LNCaP clone FGC (cell line): ENCODE data around the gene PATJ.
A peak's percentile ranks its signal among the peaks of the same experiment; 100 is the strongest.
"Not testable (repeated sequence)": the region's sequence is repeated elsewhere in the genome, so short reads cannot be mapped to it uniquely, and the experiment has no call there.

Experiments
- DNase-seq: peaks from one replicate; pipeline ENCODE4 v3.0.0-alpha.2; 2011; ENCODE audit warnings: low read depth
- H3K4me3 ChIP-seq: 2 replicates; pipeline ENCODE4 v1.5.1; 2011; ENCODE audit warnings: mild to moderate bottlenecking, low read depth, low read length, control low read depth
- TF ChIP-seq, protein P1 (sequence below): IDR thresholded peaks from 2 replicates; pipeline ENCODE4 v1.5.1; 2012; ENCODE audit warnings: mild to moderate bottlenecking; ENCODE audit not compliant: control insufficient read depth, insufficient read depth; ENCODE audit errors: extremely low read depth

Gene PATJ

DNA sequence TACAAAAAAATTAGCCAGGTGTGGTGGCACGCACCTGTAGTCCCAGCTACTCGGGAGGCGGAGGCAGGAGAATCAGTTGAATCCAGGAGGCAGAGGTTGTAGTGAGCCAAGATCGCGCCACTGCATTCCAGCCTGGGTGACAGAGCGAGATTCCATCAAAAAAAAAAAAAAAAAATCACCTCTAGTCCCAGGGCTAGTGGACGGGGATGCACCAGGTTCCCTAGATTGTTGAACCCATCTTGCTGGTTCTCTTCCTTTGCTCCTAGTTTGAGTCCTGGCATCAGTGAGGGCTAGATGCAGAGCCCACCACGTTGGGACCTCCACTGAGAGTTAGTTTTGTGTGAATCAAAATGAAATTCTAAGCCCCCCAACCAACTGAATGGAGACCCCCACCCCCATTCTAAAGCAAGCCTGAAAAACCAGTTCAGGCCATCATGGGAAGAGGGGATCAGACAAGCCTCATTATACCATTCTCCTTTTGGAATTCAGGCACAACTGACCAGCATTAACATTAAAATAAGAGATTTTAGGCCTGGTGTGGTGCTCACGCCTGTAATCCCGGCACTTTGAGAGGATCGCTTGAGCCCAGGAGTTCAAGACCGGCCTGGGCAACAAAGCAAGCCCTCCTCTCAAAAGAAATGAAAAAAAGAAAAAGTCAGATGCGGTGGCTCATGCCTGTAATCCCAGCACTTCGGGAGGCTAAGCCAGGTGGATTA lies 434.5 kb downstream of the PATJ start:
- no peak for DNase-seq
- TF ChIP-seq, protein P1, sequence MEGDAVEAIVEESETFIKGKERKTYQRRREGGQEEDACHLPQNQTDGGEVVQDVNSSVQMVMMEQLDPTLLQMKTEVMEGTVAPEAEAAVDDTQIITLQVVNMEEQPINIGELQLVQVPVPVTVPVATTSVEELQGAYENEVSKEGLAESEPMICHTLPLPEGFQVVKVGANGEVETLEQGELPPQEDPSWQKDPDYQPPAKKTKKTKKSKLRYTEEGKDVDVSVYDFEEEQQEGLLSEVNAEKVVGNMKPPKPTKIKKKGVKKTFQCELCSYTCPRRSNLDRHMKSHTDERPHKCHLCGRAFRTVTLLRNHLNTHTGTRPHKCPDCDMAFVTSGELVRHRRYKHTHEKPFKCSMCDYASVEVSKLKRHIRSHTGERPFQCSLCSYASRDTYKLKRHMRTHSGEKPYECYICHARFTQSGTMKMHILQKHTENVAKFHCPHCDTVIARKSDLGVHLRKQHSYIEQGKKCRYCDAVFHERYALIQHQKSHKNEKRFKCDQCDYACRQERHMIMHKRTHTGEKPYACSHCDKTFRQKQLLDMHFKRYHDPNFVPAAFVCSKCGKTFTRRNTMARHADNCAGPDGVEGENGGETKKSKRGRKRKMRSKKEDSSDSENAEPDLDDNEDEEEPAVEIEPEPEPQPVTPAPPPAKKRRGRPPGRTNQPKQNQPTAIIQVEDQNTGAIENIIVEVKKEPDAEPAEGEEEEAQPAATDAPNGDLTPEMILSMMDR, result no peak
- H3K4me3 ChIP-seq, result no peak overlapping the region

DNA sequence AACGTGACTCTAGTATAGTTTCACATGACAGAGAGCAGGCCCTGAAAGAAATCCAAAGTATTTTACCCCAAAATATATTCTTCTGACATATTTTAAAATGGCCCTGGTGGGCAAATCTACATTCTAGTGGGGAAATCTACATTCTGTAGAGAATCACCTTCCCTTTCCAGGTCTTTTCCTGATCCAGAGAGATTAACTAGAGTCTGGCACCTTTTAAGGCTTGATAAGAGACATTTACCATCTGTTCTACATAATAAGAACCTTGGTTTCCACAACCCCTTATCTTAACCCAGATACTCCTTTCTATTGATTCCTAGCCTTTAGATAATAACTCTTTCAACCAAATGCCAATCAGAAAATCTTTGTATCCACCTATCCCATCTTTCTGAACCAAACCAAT lies 435.3 kb downstream of the PATJ start:
- DNase-seq, result no peak
- TF ChIP-seq, protein P1, result no peak
- H3K4me3 ChIP-seq, result no peak overlapping the region

DNA sequence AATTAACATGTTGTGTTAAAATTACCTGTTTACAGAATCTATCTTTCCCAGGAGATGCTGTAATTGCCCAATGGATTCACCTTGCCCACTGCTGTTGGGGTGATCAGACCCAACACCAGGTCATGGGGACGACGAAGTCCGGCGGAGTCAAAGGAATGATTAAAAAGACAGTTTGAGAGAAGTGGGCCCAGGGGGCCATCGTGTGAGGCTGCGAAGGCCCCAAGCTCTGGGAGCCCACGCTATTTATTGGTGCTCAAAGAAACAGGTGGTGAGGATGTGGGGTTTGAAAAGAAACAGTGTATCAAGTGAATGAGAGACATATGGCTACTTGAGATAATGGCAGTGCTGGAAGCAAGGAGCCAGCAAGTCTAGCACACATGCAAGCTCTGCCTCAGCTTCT lies 436.1 kb downstream of the PATJ start:
- no peak for DNase-seq
- TF ChIP-seq, protein P1, result no peak
- H3K4me3 ChIP-seq, result no peak overlapping the region

DNA sequence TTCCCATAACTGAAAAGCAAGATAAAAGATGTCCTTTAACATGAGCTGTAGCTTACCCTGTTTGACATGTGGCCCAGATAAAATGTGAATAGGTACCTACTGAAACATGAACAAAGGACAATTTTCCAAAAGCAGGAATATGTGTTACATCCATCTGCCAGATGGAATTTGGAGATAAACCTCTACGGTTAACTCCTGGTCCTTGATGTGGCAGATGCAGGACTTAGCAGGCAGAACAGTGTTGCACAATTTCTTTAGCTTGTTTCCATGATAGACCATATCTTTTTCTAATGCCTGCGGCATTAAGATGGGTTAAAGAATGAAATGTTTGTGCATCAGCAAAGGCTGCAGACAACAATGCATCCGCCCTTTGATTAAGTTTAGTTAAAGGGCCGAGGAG lies 437.8 kb downstream of the PATJ start:
- DNase-seq, result not testable (repeated sequence)

DNA sequence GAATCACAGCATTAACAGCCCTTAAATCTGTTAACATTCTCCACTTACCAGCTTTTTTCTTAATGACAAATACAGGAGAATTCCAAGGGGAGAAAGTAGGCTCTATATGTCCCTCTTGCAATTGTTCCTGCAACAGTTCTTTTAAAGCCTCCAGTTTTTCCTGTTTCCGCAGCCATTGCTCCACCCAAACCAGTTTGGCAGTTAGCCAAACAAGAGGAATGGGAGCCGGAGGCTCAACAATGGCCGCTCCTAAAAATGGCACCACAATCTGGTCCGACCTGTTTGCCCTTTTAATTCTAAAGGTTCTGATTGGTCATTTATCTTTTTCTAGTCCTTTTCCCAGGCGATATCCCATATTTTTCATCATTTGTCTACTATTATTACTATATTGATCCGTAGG lies 438.4 kb downstream of the PATJ start:
- TF ChIP-seq, protein P1, result no peak
- no peak overlapping the region for H3K4me3 ChIP-seq
- peak; percentile 49 for DNase-seq

More for the DNA sequence above, 437.8 kb downstream of the PATJ start:
- H3K4me3 ChIP-seq, result not testable (repeated sequence)

DNA sequence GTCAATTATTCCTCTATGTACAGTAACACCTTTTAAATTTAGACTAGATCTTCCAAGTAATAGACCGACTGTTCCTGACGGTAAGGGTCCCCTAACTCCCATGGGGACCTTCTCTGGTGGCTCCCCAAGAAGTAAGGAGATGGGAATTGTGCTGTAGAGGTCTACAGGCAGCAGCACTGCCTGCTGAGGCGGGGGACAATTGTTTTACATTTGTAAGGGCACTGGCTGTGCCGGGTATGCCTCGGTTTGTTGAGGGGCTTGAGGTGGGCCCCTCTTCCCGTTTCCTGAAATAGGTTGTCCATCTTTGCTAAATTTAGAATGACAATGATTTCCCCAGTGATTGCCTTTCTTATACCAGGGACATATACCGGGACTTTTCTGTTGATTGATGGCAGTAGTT lies 439.3 kb downstream of the PATJ start:
- DNase-seq, result no peak
- TF ChIP-seq, protein P1, result no peak
- no peak overlapping the region for H3K4me3 ChIP-seq

DNA sequence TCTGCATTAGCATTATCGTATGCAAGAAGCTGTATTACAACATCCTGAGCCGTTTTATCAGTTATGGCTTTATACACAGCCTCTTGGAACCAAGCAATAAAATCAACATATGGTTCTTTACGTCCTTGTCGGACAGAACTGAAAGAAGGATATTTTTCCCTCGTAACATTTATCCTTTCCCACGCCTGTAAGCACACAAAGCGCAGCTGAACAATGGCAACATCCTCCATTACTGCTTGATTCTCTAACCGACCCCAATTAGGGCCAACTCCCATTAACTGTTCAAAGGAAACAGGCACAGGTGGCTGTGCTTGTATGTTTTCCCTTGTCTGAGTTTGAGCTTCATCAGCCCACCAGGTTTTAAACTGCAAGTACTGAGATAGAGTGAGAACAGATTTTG lies 439.9 kb downstream of the PATJ start:
- not testable (repeated sequence) for H3K4me3 ChIP-seq, DNase-seq

DNA sequence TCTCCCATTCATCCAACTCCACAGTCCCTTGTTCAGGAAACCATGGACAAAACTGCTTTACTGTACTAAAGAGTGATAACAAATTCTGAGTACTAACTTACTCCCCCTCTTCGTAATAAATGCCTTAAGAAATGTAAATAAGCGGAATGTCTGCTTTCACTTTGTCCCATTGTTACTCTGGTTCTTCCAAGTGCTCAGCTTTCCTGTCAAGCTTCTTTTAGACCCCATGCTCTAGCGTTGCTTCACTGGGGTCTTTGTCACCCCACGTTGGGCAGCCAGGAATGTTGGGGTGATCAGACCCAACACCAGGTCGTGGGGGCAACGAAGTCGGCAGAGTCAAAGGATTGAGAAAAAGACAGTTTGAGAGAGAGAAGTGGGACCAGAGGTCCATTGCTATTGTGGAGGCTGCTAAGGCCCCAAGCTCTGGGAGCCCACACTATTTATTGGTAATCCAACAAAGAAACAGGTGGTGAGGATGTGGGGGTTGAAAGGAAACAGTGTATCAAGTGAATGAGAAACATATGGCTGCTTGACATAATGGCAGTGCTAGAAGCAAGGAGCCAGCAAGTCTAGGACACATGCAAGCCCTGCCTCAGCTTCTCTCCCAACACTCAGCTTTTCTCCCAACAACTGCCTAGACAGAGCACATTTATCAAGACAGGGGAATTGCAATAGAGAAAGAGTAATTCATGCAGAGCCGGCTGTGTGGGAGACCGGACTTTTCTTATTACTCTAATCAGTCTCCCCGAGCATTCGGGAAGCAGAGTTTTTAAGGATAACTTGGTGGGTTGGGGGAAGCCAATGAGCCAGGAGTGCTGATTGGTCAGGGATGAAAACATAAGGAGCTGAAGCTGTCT lies 441.1 kb downstream of the PATJ start:
- not testable (repeated sequence) for DNase-seq, H3K4me3 ChIP-seq
